GM19240 (cell line): Measurements from ENCODE around the gene NUP62.
"Not testable (repeated sequence)": the region's sequence is repeated elsewhere in the genome, so short reads cannot be mapped to it uniquely, and the experiment has no call there.

Experiments
- DNase-seq: peaks from one replicate; pipeline ENCODE4 v3.0.0; 2011; ENCODE audit warnings: low spot score; ENCODE audit not compliant: insufficient read length

NUP62 gene

GRCh38 chr19:49952479-49952836, 23.2 kb upstream of the NUP62 start:
- no peak for DNase-seq

DNA sequence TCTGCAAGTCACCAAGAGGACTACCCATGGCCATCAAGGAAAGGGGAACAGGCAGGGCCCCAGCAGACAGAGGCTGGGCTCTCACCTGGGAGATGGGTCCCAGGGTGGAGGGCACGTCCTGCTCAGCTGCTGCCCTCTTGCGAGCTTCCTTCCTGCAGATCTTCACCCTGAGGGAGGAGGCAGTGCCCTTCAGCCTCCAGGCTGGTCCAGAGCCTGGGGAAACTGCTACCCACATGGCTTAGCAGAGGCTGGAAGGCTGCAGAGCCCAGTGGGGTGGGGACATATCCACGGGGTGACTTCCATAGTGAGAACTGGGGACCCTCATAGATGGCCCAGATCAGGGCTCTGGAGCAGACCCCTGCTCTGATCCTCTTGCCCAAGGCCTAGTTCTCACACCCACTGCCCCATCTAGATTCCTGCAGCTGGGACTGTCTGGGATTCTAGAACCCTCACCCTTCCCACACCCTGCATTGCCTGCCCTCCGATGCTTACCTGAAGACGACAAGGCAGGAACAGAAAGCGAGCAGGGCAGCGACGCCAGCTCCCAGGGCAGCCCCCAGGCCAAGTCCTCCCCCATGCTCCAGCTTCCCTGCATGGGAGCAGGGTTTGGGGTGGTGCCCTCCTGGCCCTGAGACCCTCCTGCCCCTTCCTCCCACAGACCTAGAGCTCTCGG, 22.6 kb upstream of the NUP62 start:
- DNase-seq = no peak

- DNase-seq = no peak
Measured at GRCh38 chr19:49950956-49951526, 21.7 kb upstream of the NUP62 start.

DNA sequence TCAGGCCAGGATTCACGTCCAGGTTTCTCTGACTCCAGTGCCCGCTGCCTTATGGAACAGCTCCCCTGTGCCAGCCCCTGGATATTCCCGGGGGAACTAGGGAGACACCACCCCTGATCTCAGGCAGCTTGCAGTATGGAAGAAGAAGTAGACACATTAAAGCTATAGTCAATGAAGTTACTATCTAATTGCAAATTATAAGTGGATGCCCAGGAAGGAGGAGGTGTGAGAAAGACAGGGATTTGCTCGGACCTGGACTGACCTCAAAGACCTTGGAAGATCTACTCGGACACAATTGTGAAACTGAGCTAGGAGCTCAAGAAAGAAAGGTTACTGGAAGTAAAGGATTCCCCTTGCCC, 21.3 kb upstream of the NUP62 start:
- DNase-seq = no peak

DNA sequence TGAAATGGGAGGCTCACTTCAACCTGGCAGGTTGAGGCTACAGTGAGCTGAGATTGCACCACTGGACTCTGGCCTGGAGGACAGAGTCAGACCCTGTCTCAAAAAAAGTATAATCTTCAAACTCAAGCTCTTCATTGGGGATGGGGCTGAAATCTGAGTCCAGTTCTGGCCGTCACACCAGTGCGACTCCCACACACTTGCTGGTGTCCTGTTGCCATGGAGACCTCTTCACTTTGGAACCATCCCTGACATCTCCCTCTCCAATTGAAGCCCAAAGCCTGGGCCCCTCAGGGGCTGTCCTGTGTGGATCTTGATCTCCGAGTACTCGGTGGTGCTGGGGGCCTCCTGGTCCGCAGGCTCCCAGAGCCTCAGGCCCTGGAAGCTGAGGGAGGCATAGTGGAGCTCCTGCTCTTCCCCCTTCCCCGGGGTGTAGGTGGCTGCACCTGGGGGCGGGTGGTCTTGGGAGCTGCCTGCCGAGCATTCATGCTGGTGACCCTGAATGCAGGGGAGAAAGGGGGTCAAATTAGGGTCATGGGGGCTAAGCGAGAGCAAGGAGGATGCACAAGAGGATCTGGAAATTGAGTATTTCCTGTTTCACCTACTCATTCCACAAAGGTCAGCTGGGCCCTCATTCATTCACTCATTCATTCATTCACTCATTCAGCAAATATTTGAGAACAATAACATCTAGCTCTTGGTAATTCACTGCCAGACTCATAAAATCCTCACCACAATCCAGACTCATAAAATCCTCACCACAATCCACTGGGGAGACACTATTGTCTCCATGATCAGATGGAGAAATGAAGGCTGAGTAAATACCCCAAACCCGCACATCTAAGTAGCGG, 20.7 kb upstream of the NUP62 start:
- no peak for DNase-seq

- DNase-seq = no peak
Measured at GRCh38 chr19:49946415-49946814, 17.1 kb upstream of the NUP62 start.

GRCh38 chr19:49944567-49944966, 15.3 kb upstream of the NUP62 start:
- not testable (repeated sequence) for DNase-seq

DNA sequence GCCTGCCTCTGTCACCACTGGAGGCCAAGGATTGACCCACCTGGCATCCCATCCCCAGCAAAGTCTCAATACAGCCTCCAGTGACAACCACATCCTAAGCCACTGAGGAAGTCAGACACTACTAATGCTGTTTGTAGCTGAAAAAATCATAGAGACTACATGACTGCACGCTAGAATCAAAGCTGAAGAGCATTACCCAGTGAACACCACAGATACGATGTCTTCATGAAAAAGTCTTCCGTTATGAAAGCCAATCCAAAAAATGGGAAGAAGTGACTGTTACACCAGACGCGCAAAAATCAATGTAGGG, 11.1 kb upstream of the NUP62 start:
- DNase-seq = no peak

DNA sequence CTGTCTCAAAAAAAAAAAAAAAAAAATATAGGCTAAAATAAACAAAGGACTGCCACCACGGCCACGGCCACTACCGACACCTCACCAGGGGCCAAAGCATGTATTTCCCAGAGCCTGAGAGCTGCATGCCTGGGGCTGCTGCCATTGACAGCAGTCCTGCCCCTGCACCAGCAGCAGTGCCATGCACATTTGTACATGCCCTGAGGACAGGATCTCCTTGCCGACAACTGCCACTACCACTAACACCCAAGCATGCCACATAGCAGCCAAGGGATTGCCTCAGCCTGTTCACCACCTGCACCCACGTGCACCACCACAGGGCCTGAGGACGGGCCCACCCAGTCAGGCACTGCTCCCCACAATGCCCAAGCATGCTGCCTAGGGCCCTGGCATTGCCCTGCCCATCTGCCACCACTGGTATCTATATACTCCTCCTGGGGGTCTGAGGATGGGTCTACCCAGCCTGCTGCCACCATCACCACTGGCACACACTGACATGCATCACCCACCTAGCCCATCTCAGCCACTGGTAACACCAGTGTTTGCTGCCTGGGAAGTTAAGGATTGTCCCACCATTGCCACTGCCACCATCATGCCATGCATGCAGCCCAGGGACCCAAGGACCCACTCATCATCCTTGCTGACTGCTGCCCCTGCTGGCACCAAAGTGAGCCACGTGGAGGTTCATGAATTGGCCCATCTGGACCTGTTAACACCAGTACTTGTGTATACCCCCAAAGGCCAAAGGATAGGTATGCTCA, 10.6 kb upstream of the NUP62 start:
- no peak for DNase-seq

DNA sequence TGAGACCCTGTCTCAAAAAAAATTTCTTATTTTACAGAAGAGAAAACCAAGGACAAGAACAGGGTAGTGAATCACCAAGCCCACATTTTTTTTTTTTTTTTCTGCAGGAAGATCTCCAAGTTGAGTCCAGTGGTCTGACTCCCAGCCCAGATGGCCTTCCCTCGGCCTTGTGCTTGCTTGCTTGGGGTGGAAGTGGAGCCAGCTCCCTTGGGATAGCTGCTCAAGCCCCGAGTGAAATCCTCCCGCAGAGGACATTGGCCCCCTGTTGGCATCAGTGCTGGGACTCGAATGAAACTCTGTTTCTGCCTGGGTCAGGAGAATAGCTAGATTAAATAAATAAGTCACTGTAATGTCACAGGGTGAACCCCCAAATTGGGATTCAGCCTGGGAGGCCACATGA, 9.4 kb upstream of the NUP62 start:
- no peak for DNase-seq

DNA sequence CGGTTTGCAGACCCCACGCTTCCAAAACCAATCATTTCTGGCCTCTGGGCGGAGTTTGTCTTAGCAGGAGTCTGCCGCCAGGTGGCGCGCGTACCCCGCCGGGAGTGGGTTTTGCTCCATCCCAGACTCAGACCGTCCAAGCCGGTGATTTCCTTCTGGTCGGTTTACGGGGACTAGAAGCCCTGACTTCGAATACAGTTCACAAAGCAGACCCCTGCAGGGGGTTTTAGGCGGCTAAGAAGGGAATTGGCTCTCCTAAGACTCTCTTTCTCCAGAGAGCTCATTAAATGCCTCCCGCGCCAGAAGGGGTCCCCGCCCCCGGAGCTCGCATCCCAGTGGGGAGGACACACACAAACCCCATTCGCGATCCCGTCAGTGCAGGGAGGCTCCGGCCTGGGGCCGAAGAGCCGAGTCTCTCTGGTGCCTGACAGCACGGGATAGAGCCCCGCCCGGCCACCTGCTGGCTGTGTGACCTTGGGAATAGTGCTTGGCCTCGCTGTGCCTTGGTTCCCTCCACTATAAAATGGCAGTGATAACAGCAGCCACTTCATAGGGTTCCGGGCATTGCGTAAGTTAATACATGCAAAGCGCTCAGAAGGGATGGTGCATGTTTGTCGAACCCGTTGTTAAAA, 8.6 kb upstream of the NUP62 start:
- DNase-seq = peak; percentile 42

GRCh38 chr19:49936549-49936948, 7.2 kb upstream of the NUP62 start:
- no peak for DNase-seq

DNA sequence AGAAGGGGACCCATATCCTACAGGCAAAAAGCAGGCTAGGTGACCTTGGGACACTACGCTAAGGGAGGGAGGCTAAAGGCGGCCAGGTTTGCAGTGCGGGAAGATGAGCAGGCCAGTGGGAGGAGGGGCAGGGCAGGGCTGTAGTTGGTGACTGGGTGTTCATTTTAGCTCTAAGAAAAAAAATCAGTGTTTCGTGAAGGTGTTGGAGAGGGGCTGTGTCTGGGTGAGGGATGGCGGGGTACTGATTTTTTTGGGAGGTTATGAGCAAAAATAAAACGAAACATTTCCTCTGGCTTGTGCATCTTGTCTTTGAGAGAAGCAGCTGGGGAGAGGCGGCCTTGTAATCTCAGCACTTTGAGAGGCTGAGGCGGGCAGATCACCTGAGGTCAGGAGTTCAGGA, 4.3 kb upstream of the NUP62 start:
- DNase-seq = no peak

DNA sequence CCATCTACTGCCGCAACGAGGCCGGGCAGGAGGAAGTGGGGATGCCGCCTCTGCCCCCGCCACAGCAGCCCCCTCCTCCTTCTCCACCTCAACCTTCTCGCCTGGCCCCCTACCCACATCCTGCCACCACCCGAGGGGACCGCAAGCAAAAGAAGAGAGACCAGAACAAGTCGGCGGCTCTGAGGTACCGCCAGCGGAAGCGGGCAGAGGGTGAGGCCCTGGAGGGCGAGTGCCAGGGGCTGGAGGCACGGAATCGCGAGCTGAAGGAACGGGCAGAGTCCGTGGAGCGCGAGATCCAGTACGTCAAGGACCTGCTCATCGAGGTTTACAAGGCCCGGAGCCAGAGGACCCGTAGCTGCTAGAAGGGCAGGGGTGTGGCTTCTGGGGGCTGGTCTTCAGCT, 3.4 kb upstream of the NUP62 start:
- no peak for DNase-seq

DNA sequence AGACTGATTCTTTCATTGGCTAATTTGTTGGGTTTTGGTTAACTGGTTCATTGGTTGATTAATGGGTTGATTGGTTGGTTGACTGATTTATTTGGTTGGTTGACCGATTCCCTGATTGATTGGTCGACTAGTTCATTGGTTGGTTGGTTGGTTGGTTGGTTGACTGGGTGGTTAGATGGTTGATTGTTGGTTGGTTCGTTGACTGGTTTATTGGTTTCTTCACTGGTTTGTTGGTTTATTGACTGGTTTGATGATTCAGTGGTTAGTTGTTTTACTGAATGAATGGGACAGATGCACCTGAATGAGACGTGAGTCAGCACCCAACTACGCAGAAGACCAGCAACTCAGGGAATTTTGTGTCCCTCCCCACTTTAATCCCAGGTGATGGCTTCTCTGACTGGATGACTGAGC, 2.7 kb upstream of the NUP62 start:
- DNase-seq = no peak

GRCh38 chr19:49931293-49932040, 2.2 kb upstream of the NUP62 start:
- no peak for DNase-seq

GRCh38 chr19:49930483-49931011, 1.2 kb upstream of the NUP62 start:
- no peak for DNase-seq

GRCh38 chr19:49929611-49930482, 543 bp upstream of the NUP62 start:
- peak; percentile 89 for DNase-seq

DNA sequence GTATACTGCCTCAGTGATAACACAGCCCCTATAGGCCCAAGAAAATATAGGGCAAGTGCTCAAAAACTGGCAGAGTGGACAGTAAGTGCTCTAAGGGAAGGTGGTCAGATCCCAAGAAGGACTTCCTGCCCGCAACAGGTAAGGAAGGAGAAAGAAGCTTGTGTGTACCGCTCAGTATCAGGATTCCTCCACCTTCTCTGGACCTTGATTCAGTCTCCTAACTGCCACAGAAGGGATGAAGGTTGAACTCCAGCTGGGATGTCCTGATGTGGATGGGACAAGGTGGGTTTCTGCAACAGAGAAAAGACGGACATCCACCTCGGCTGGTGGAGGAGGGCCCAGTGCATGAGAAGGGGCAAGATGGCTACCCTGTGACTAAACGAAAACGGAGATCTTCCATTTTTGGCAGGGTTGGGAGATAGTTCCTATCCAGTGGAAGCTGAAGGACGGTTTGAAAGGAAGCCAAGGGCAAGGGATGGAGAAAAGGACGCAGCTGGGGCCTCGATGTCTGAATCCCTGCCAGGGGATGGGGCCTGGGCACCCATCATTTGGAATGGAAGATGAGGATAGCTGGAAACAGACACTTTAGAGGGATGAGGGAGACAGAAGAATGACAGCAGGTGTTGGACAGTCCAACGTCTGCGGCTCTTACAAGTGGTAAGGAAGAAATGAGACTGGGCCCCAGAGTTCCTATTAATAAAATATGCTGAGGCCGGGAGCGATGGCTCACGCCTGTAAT, 1.6 kb downstream of the NUP62 start:
- DNase-seq = no peak
